Adrenal gland (tissue), 12 donors: ENCODE measurements around the gene HSPA12A. TPM values are rescaled to one million over a fixed set of nuclear protein-coding genes. Genes with fewer than 3 reads are reported as not detected.

Experiments
- DNase-seq, 7 donors: peaks; one replicate each; pipeline ENCODE4 v3.0.0-alpha.2; 2019 to 2020
- H3K27ac ChIP-seq, 5 donors: fragments of 200-600 bp; sonication (generic) in 4 of 5; 1 replicate in 3 of 5; 2 replicates in 2 of 5; pipeline versions ENCODE4 v1.5.1 to v1.8.0; 2016 to 2020; ENCODE audit warnings: mild to moderate bottlenecking in 1 of 5
- H3K27me3 ChIP-seq: fragments of 200-600 bp; 2 replicates; pipeline ENCODE4 v1.8.0; 2021
- H3K36me3 ChIP-seq, 2 donors: fragments of 200-600 bp; replicated peaks in 1 of 2; 1 replicate in 1 of 2; 2 replicates in 1 of 2; pipeline versions ENCODE4 v1.5.1 to v1.8.0; 2018 to 2022
- H3K4me1 ChIP-seq, 2 donors: fragments of 200-600 bp; replicated peaks in 1 of 2; 1 replicate in 1 of 2; 2 replicates in 1 of 2; pipeline versions ENCODE4 v1.5.1 to v1.8.0; 2018 to 2021
- H3K4me3 ChIP-seq, 4 donors: fragments of 200-600 bp; sonication (generic) in 3 of 4; one replicate each; pipeline ENCODE4 v1.5.1; 2016 to 2018
- H3K9me3 ChIP-seq, 3 donors: fragments of 200-600 bp; sonication (generic) in 1 of 3; replicated peaks in 1 of 3; 1 replicate in 2 of 3; 2 replicates in 1 of 3; pipeline versions ENCODE4 v1.5.1 to v1.8.0; 2016 to 2021
- CTCF ChIP-seq, 6 experiments: fragments of 450-650 bp in 4 of 6; fragments of 200-600 bp in 2 of 6; sonication (generic) in 1 of 6; IDR thresholded peaks; 1 replicate in 5 of 6; 2 replicates in 1 of 6; pipeline versions ENCODE4 v1.5.1 to v1.8.0; 2016 to 2021; ENCODE audit warnings: antibody characterized with exemption in 6 of 6, mild to moderate bottlenecking in 2 of 6, moderate library complexity in 1 of 6
- POLR2A ChIP-seq, 2 donors: fragments of 450-650 bp; IDR thresholded peaks; one replicate each; pipeline ENCODE4 v1.6.1; 2017; ENCODE audit warnings: antibody characterized with exemption in 2 of 2, mild to moderate bottlenecking in 2 of 2, moderate library complexity in 1 of 2
- WGBS, 4 donors: extraction: QIAGEN DNeasy Blood & Tissue Kit in 2 of 4; methylation state at CpG; one replicate each; pipeline versions ENCODE4 v1.1.5 to v1.1.7; 2013 to 2017; 5-methylcytosine and 5-hydroxymethylcytosine counted together
- intact Hi-C, 2 donors: fragments of 100-400 bp; cut with DNase I; formaldehyde crosslinking; loops; one replicate each; pipeline versions ENCODE4 v1.14.1 to v1.15.0; 2022 to 2023
- polyA plus RNA-seq, 3 donors: library from polyadenylated mRNA; stranded (reverse); fragments of 200-250 nt in 2 of 3; fragments of 350-450 nt in 1 of 3; fragmentation: Illumina TruSeq in 1 of 3; extraction: RNeasy Lipid Tissue Mini Kit (QIAGEN cat#74804) in 1 of 3; gene quantifications; one replicate each; pipeline ENCODE4 v1.2.3, GENCODE V29; 2013 to 2014
- total RNA-seq, 9 donors: library from RNA; depleted of rRNA in 4 of 9; stranded (reverse); fragments of >200 nt in 4 of 9; fragments of 120-200 nt in 1 of 9; fragmentation: NEBNext Ultra II Directional in 1 of 9; extraction: Animal tissue kit (Norgen Biotek cat#: 25700) in 1 of 9; gene quantifications; one replicate each; pipeline versions ENCODE4 v1.1.0 to v1.2.4, GENCODE V29; 2013 to 2023
- donor health status: healthy with polysubstance abuse.
- donor health status: Bipolar disorder and iron deficiency.
- donor health status: DM: yes; HTN: yes; CAD: no.
- donor health status: DM: no; HTN: no; CAD: no.
- donor health status: DM: no; HTN: no; CAD: no.
- donor health status: DM: yes; HTN: yes; CAD: no.

The HSPA12A gene
- total and polyA plus RNA-seq, 12 donors, result 20.1 to 61.3 (median 46.3) TPM

- Histone ChIP-seq H3K27ac (no peak overlapping the region), H3K36me3 (no peaks in the 10 kb centered on the region), H3K27me3 (no peaks in the 10 kb centered on the region), H3K4me3 (no peak overlapping the region), H3K4me1 (peaks cover 0 to 10% of the 10 kb centered on the region in 2 donors), H3K9me3 (no peaks in the 10 kb centered on the region)
- no peak for TF ChIP-seq CTCF (IDR thresholded peaks at IDR 0.05)
- no peak for TF ChIP-seq POLR2A (IDR thresholded peaks at IDR 0.05)
- no peak for DNase-seq
- intact Hi-C loops, result no loop called here
- 94 to 96% (median 95%) methylated on average over 3 of the region's 3 CpGs for WGBS, 4 donors
Measured at GRCh38 chr10:116784035-116784434, 41.7 kb upstream of the HSPA12A start.

GRCh38 chr10:116783011-116783655, 40.8 kb upstream of the HSPA12A start:
- H3K27me3 ChIP-seq, result no peaks in the 10 kb centered on the region
- no peaks in the 10 kb centered on the region for H3K36me3 ChIP-seq
- intact Hi-C loops, result no loop called here
- H3K4me1 ChIP-seq, result peaks cover 0 to 7% of the 10 kb centered on the region in 2 donors
- TF ChIP-seq CTCF (IDR thresholded peaks at IDR 0.05) (no peak), POLR2A (IDR thresholded peaks at IDR 0.05) (no peak)
- WGBS, 4 donors, result 62 to 67% (median 63%) methylated on average over 13 of the region's 13 CpGs
- H3K4me3 ChIP-seq, result no peak overlapping the region
- peak overlapping the region in 1 of 5 donors; percentile 14 for H3K27ac ChIP-seq
- H3K9me3 ChIP-seq, result no peaks in the 10 kb centered on the region
- DNase-seq, result peak in 2 of 7 donors; percentile 27 to 30

DNA sequence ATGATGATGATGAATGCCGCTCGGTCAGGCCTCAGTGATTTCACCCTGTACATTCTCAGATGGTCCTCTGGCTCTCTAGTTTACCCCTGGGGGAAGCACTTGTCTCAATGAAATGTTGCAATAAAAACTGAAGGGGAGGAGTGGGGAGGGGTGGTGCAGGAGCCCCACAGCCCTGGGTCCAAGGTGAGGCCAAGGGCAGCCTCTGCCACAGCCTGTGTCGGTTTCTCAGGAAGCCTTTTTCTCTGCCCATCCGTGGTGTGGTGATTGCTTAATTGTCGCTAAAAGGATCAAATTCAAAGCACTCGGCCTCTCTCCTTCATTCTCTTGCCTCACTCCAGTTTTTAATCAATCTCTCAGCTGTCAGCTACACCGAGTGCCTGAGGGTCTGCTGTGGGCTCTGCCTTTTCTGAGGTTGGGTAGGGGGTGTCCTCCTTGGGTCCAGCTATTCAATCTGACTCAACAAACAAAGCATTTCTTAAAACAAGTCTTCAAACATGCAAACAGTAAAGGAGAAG, 39.1 kb upstream of the HSPA12A start:
- no peak for TF ChIP-seq CTCF (IDR thresholded peaks at IDR 0.05)
- TF ChIP-seq POLR2A (IDR thresholded peaks at IDR 0.05), result no peak
- Histone ChIP-seq H3K4me1 (no peaks in the 10 kb centered on the region), H3K4me3 (no peak overlapping the region), H3K9me3 (no peaks in the 10 kb centered on the region), H3K27me3 (no peaks in the 10 kb centered on the region), H3K36me3 (no peaks in the 10 kb centered on the region), H3K27ac (no peak overlapping the region)
- 62 to 72% (median 66%) methylated on average over 7 of the region's 7 CpGs for WGBS, 4 donors
- peak in 1 of 7 donors; percentile 24 for DNase-seq
- intact Hi-C loops, result no loop called here

DNA sequence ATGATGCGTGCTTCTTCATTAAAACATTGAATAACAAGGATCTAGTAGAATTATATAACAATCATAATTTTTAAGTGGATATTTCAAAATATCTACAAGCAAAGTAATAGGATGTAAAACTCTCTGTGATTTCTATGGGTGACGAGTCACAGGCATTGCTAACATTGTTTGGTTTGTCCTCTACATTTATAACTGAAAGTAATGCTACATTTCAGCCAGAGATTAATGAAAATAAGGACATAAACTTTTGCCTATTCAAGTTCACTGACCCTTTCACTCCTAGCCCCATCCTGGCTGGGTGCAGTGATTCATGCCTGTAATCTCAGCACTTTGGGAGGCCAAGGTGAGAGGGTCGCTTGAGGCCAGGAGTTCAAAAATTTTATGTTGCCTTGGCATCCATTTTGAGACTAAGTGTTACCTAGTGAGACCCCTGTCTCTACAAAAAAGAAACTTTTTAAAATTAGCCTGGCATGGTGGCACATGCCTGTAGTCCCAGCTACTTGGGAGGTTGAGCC, 38.4 kb upstream of the HSPA12A start:
- WGBS, 4 donors, result 55 to 63% (median 60%) methylated on average over 3 of the region's 3 CpGs
- Histone ChIP-seq H3K27me3 (no peaks in the 10 kb centered on the region), H3K9me3 (no peaks in the 10 kb centered on the region), H3K4me1 (no peaks in the 10 kb centered on the region), H3K4me3 (no peak overlapping the region), H3K27ac (no peak overlapping the region), H3K36me3 (no peaks in the 10 kb centered on the region)
- TF ChIP-seq CTCF (IDR thresholded peaks at IDR 0.05) (no peak), POLR2A (IDR thresholded peaks at IDR 0.05) (no peak)
- intact Hi-C loops, result no loop called here
- peak in 2 of 7 donors; percentile 53 to 54 for DNase-seq
